ENCODE results near the gene RAI14. TPM values are rescaled to one million over a fixed set of nuclear protein-coding genes. Genes with fewer than 3 reads are reported as not detected.

The RAI14 gene
- total and polyA plus RNA-seq, 2 donors from 2014 or later, result 13.2 to 60.3 TPM

DNA sequence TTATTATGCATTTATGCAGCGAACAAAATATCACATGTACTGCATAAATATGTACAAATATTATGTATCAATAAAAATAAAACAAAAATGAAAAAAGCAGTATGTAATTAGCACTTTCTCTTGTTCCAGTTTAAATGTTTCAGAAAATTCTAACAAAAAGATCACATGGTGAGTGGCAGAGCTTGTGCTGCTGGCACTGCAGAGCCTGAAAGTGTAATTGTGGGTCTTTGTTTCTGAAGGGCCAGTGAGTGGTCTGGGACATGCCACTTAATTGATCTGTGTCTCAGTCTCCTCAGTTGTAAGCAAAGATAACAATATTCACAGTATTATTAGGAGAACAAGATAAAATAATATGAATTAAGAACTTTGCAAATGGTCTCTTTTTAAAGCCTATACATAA lies 39.5 kb upstream of the RAI14 start:
- H3K9ac ChIP-seq (ENCODE audit: low read length in 3 of 3), result no peak overlapping the region
- no peaks in the 10 kb centered on the region for H3K36me3 ChIP-seq (ENCODE audit: control insufficient read depth in 2 of 3, insufficient read depth in 3 of 3, low read length in 3 of 3)
- H3K9me3 ChIP-seq (ENCODE audit: control insufficient read depth in 2 of 3, insufficient read depth in 1 of 3, low read length in 3 of 3), result no peaks in the 10 kb centered on the region
- TF ChIP-seq, protein P1, sequence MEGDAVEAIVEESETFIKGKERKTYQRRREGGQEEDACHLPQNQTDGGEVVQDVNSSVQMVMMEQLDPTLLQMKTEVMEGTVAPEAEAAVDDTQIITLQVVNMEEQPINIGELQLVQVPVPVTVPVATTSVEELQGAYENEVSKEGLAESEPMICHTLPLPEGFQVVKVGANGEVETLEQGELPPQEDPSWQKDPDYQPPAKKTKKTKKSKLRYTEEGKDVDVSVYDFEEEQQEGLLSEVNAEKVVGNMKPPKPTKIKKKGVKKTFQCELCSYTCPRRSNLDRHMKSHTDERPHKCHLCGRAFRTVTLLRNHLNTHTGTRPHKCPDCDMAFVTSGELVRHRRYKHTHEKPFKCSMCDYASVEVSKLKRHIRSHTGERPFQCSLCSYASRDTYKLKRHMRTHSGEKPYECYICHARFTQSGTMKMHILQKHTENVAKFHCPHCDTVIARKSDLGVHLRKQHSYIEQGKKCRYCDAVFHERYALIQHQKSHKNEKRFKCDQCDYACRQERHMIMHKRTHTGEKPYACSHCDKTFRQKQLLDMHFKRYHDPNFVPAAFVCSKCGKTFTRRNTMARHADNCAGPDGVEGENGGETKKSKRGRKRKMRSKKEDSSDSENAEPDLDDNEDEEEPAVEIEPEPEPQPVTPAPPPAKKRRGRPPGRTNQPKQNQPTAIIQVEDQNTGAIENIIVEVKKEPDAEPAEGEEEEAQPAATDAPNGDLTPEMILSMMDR (IDR thresholded peaks at IDR 0.05; ENCODE audit: borderline replicate concordance, extremely low read depth, insufficient read depth), result no peak
- no peak overlapping the region for H3K27ac ChIP-seq (ENCODE audit: low read depth in 2 of 2, low read length in 2 of 2)
- H3K4me1 ChIP-seq (ENCODE audit: control insufficient read depth in 2 of 3, insufficient read depth in 2 of 3, low read depth in 1 of 3, low read length in 3 of 3), result no peaks in the 10 kb centered on the region
- intact Hi-C loops (cut with DNase I), result no loop called here
- FAIRE-seq (no peak), DNase-seq (no peak)
- H3K27me3 ChIP-seq (ENCODE audit: control insufficient read depth, insufficient read depth, low read length), result no peaks in the 10 kb centered on the region
- no peak overlapping the region for H3K4me3 ChIP-seq (ENCODE audit: low read length in 3 of 3)

DNA sequence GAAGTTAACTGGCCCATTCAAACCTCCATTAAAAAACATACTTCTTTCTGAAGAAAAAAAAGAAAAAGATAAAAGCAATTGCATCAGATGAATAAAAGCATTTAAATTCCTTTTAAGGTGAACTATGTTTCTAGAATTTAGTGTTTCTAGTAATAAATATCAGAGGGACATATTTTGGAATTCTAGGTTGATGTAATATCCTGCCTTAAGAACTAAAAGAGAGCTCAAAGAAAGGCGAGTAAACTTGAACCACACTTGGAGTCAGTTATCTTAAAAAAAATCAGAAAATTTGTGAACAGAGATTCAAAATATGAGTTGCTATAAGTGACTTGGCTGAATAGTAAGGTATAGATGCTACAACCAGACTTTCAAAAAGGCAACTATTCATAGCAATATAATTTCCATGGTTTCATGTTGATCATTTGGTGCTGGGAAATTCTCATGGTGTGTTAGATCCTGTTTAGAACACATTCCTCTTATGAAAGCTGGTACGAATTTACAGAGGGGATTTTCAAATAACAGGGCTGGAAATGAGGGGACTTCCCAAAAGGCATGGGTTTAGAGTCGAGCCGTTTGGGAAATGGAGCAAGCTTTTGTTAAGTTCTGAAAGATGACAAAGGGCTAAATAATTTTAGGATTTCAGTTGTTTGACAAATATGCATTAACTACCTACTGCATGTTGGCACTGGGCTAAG lies 37.6 kb upstream of the RAI14 start:
- Histone ChIP-seq H3K27me3 (ENCODE audit: control insufficient read depth, insufficient read depth, low read length) (no peaks in the 10 kb centered on the region), H3K9me3 (ENCODE audit: control insufficient read depth in 2 of 3, insufficient read depth in 1 of 3, low read length in 3 of 3) (no peaks in the 10 kb centered on the region), H3K27ac (ENCODE audit: low read depth in 2 of 2, low read length in 2 of 2) (no peak overlapping the region), H3K4me1 (ENCODE audit: control insufficient read depth in 2 of 3, insufficient read depth in 2 of 3, low read depth in 1 of 3, low read length in 3 of 3) (no peaks in the 10 kb centered on the region), H3K9ac (ENCODE audit: low read length in 3 of 3) (no peak overlapping the region), H3K4me3 (ENCODE audit: low read length in 3 of 3) (no peak overlapping the region), H3K36me3 (ENCODE audit: control insufficient read depth in 2 of 3, insufficient read depth in 3 of 3, low read length in 3 of 3) (no peaks in the 10 kb centered on the region)
- FAIRE-seq, result no peak
- TF ChIP-seq, protein P1 (IDR thresholded peaks at IDR 0.05; ENCODE audit: borderline replicate concordance, extremely low read depth, insufficient read depth), result no peak
- no peak for DNase-seq
- intact Hi-C loops (cut with DNase I), result no loop called here

DNA sequence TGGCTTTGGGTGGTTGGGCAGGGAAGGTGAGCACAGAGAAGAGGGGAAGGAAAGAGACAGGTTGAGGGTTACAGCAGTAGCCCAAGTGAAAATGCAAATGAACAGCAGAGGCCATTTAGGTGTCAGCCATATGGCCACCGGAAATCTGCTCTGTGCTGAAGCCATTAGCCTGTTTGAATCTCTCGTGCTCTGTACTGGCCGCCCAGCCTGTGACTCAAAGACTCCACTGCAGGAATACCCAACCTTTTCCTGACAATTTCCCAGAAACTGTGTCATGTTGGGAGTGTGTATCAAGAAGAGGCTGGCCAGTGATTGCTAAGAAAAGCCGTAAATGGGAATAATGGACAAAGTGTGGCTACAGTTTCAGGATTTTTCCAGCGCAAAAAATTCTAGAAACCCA lies 35.9 kb upstream of the RAI14 start:
- no peak overlapping the region for H3K4me3 ChIP-seq (ENCODE audit: low read length in 3 of 3)
- no peak overlapping the region for H3K27ac ChIP-seq (ENCODE audit: low read depth in 2 of 2, low read length in 2 of 2)
- H3K36me3 ChIP-seq (ENCODE audit: control insufficient read depth in 2 of 3, insufficient read depth in 3 of 3, low read length in 3 of 3), result no peaks in the 10 kb centered on the region
- no peaks in the 10 kb centered on the region for H3K4me1 ChIP-seq (ENCODE audit: control insufficient read depth in 2 of 3, insufficient read depth in 2 of 3, low read depth in 1 of 3, low read length in 3 of 3)
- DNase-seq (no peak), FAIRE-seq (no peak)
- TF ChIP-seq, protein P1 (IDR thresholded peaks at IDR 0.05; ENCODE audit: borderline replicate concordance, extremely low read depth, insufficient read depth), result no peak
- H3K9ac ChIP-seq (ENCODE audit: low read length in 3 of 3), result no peak overlapping the region
- intact Hi-C loops (cut with DNase I), result no loop called here
- no peaks in the 10 kb centered on the region for H3K9me3 ChIP-seq (ENCODE audit: control insufficient read depth in 2 of 3, insufficient read depth in 1 of 3, low read length in 3 of 3)
- no peaks in the 10 kb centered on the region for H3K27me3 ChIP-seq (ENCODE audit: control insufficient read depth, insufficient read depth, low read length)

Measured in kidney (tissue), 14 donors.